Stimulated activated CD4-positive, alpha-beta T cell treated with anti-CD3 and anti-CD28 coated beads, Interleukin-1b, Interleukin-23, amount 100 ng/mL, for 4 hours (primary cell): ENCODE results near the gene FMO1.
A peak's percentile ranks its signal among the peaks of the same experiment; 100 is the strongest.
"Not testable (repeated sequence)": the region's sequence is repeated elsewhere in the genome, so short reads cannot be mapped to it uniquely, and the experiment has no call there.

ENCODE experiments used
- DNase-seq, 2 donors: peaks; one replicate each; pipeline ENCODE4 v3.0.0-alpha.2; 2020; ENCODE audit warnings: low read depth in 2 of 2

Gene FMO1

DNA sequence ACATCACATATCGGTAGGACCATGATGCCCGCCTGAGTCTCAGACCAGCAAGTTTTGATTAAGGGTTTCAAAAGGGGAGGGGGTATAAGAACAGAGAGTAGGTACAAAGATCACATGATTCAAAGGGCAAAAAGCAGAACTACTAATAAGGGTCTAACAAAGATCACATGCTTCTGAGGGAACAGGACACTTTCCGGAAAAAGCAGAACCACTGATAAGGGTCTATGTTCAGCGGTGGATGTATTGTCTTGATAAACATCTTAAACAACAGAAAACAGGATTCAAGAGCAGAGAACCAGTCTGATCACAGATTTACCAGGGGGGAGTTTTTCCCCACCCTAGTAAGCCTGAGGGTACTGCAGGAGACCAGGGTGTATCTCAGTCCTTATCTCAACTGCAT is 12.1 kb upstream of the FMO1 start:
- DNase-seq = not testable (repeated sequence)

DNA sequence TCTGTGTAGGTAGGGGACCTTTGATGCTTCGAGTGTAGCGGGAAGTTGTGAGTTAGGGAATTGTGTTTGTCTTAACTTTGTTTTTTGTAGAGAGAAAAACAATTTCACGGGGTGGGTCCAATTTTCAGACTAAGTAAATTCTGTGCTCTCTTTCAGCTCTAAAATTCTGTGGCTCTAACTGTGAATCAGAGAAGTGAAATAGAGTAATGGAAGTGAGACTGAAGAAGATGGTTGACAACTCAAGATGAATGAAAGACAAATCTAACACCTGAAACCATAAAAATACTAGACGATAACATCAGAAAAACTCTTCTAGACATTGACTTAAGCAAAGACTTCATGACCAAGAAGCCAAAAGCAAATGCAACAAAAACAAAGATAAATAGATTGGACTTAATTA is 4.4 kb upstream of the FMO1 start:
- DNase-seq = no peak

DNA sequence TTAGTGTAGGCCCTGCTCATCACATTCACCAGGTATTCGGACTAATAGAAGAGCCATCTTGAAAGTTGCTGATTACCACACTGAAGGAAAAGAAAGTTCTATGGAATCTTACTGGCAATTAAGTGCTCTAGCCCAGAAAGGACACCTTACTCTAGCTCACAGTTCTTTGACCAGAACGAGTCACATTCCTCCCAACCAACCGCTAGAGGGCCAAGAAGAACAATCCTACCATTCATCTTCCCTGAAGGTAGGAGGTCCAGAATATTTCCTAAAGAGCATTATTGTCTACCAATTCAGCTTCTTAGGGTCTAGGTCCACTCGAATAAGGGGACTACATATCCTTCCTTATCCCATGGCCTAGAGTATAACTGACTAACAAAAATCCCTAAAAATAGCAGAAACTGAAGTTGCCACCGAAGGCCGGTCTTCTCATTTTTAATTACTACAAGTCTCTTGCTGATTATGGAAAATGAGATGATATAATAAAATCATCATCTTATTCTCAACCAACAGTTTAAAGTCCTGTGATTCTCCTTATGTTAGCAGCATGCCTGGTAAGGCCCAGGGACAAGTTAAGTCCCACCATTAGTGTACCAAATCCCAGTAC is 2.7 kb upstream of the FMO1 start:
- DNase-seq = no peak

DNA sequence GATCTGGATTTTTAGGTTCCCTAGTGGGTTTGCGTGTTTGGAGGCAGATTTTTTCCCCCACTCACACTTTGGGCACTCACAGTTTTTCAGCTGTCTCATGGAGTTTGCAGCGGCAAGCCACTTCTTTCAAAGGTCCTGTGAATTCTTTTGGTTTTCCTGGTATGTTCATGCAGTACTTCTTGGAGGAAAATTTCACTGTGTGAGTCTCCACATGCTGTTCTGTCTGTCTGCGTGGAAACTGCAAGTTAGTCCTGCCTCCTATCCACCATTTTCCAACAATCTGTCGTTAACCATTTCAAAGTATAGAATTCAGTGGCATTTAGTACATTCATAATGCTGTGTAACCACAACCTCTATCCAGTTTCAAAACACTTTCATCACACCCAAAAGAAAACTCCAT is 793 bp upstream of the FMO1 start:
- DNase-seq = no peak

DNA sequence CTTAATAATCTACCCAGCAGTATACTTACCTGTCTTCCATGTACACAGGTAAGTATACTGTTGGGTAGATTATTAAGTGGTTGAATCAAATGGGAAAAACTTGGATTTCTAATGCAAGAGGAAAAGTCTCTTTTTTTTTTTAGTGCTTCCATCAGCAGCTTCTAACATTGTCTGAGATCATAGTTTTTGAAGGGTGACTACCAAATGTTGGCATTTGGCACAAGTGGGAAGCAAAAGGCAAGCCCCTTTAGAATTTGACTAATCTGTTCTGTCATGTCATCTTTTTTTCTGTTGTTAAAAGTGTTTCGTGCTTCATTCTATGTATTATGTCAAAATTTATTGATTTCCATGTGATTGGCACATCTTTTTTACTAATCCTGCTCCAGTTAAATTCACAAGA is 547 bp downstream of the FMO1 start:
- DNase-seq = no peak

DNA sequence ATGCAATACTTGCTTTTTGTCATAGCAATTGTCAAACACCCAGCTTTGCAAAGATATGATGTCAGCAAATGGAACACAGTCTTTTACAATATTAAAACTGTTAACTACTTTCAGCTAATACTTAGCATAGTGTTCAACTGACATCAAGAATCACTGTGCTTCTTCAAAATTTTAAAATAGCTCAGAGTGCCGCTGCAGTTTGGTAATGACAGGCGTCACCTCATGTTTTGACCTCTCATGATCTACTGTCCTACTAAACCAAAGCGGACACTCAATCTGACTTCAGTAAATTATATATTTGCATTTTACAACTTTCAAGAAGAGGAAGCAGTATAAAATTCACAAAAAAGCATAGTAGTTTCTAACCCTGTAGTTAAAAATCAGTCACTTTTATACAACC is 2.0 kb downstream of the FMO1 start:
- no peak for DNase-seq

DNA sequence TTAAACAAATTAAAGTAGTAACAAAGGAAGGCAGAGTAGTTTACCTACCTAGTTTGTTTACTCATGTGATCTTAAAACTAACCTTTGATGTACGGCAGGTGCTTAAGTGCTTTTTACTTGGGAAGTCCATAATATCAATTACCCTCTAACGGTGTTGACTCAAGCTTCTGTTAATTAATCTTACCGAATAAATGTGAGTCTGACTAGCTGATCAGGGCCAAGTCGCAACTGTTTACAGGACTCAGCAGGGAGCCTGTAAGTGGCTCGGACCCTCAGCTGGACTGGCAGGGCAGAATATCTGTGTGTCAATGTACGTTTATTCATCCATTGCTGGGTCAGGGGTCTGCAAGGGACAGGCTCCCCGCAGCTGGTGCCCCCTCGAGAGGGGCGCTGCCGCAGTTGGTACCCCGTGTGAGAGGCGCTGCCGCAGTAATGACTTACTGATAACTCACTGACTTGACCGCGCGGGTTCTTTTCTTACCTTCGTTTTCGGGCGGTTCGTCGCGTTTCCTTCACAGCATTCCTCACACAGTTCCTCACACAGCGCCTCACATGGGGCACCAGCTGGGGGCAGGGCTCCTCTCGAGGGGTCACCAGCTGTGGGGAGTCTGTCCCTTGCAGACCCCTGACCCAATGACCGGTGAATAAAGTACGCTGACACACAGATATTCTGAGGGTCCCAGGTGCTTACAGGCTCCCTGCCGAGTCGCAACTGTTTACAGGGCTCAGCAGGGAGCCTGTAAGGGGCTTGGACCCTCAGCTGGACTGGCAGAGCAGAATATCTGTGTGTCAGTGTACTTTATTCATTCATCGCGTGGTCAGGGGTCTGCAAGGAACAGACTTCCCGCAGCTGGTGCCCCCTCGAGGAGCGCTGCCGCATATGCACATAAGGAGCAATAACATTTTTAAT is 3.0 kb downstream of the FMO1 start:
- DNase-seq = peak in 1 of 2 donors; percentile 9

DNA sequence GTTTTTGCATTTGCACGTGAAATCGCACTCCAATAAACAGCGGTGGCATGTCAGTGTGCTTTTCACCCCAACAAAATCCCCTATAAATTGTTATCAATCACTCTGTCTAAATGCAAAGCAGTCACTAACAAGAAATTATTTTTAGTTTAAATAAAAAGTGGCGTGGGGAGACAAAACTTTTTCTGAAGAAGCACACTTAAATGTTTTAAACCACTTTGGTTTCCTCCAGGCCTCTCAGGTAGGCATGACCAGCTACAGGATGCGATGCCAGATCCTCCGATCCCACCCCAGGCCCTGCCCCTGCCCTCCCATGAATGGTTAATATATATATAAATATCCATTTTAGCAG is 3.6 kb downstream of the FMO1 start:
- DNase-seq = no peak

DNA sequence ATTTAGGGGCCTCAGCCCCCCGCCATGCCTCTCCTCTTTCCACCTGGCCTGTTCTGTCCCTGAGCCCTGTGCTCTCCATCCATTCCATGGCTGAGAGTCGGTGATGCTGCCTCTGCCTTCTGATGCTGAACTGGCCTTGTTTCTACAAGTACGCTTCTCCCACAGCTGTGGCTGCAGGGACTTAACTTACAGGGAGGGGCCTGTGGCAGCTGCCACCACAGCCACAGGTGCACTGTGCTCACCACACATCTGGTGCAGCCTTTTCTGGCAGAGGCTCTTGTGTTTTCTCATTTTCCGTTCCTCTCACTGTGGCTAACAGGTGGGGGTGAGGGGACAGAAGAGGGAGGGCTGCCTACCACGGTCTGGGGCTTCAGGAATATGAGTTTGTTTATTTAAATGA is 4.2 kb downstream of the FMO1 start:
- DNase-seq = no peak

DNA sequence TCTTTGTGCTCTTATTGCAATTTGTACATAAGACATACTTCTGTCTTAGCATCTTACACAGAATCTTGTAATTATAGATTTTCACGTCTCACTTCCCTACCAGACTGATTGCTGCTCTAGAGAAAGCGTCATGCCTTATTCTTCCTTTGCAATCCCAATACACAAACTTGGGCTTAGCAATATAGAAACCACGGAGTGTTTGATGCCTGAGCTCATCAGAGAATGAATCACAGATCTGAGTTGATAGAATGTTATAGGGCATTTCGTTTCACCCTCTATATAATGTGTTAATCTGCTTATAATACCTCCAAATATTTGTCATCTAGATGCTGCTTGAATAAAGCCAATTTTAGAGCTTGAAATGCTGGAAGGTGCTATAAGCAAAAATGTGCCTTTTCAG is 6.6 kb downstream of the FMO1 start:
- DNase-seq = no peak

DNA sequence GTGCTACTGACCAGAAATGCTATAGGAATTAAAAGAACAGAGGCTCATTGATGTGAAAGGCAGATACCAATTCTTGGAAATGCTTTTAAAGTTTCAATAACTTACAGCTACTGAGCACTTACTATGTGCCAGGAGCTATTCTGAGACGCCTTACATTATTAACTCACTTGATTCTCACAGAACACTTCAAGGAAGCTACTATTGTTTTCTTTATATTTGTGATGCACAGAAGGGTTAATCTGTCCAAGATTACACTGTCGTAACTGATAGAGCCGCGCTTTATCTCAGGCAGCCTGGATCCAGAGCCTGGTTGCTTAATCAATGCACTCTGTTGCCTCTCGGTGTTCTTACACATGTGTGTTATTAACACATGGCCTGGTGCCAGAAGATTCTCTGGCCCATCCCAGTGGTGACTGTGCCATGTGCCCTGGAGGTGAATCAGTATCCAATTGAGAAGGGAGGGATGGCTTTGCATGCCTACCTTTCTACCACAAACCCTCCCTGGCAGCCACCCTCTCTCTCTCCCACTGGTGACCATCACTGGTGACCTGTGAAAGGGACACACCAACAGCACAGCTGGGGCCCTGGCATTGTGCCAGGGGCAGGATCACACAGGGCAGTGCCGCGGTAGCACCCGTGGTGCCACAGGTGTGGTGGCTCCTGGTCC is 8.8 kb downstream of the FMO1 start:
- DNase-seq = no peak

DNA sequence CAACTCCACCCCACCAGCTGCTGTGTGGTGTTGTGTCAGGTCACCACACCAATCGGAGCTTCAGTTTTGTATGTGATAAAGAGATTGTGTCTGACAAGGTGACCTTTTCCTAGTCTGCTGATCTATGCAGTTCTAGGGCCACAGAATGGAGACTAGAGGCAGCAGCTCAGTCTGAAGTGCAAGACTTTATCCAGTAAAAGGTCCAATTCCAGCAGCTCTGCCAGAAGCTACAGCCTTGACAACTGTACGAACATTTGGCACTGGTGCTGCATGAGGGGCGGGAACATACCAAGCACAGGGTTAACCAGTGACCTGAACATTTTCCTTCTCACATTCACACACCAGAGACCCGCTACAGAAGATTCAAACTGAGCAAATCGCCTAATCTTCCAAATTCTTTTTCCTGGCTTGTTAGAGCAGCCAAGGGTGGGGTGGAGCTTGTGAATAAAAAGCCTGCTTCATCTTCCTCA is 9.3 kb downstream of the FMO1 start:
- DNase-seq = no peak

DNA sequence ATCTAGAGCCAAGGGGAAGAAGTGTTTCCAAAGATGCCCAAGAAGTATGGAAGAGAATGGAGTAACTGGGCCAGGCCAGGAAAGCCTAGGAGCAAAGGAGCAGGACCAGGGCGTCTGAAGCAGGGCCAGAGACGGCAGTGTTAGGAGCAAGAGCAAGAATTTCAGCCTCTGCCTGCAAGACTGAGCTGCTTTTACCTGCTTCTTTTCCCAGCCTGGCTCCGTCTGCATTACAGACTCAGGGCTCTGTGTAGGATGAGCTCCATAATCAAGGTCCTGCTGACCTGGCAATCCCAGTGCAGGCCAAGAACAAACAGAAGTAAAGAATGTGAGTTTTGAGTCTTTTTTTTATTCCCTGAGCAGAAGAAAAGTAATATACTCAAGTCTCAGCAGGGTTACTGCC is 10.1 kb downstream of the FMO1 start:
- DNase-seq = no peak

DNA sequence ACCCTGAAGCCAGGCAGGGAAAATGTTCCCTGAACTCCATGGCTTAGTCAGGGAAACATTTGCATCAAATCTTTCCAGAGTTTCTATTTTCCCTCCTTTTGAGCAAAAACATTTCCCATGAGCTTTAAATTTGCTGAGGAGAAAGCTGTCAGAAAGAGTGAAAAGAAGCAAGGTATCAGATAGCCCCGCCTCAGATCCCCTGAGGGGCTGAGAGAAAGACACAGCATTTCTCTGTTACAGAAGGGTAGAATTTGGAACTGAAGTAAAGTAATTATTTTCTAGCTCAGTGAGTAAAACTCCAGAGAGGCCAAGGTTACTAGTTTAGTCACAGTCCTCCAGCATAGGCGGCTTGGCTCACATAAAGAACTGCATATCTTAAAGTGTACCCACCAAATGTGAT is 10.6 kb downstream of the FMO1 start:
- DNase-seq = no peak

DNA sequence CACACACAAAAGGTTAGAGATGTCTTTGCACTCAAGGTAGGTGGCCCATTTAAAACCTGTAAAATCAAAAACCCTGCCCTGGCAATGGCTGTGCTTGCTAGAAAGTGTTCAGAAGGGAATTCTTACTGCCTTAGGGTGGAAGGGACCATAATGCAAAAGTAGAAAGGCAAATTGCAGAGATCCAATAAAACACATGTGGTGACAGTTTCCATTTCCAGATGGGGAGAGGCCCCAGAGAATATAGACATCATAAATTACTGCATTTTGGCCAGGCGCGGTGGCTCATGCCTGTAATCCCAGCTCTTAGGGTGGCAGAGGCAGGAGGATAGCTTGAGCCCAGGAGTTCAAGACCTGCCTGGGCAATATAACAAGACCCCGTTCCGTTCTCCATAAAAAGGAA is 13.0 kb downstream of the FMO1 start:
- no peak for DNase-seq

DNA sequence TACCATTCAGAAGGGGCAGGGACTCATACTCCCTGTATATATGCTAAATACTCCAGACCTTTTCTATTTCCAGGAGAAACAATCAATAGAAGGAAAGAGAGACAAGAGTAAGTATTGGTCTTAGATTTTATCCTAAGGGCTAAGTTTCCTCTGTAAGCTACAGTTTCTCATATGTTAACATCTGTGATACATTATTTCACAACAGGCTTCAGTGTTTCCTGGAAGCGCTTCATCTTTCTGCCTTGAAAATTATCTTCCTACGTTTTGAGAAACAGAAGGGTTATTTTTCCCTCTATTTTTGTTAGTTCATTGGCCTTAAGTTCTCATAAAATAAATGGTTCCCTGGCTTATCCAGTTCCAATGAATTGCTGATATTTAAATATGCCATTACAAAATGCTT is 15.6 kb downstream of the FMO1 start:
- DNase-seq = no peak

DNA sequence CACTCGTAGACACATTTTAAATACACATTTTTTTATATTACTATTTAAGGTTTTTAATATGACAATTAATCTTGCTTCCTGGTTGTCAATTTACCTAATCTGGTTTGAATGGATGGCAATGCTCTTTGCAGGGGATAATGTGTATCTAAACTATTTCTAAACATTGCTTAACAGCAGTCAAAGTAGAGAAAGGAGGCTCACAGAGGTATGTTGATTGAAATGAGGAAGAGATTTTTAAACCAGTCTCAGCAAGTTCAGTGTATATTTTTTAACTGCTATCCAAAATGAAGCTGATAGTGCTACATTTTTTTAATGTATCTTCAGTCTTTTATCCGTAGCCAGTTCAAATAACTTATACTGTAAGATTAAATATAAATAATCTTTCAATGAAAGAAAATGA is 17.4 kb downstream of the FMO1 start:
- DNase-seq = no peak

DNA sequence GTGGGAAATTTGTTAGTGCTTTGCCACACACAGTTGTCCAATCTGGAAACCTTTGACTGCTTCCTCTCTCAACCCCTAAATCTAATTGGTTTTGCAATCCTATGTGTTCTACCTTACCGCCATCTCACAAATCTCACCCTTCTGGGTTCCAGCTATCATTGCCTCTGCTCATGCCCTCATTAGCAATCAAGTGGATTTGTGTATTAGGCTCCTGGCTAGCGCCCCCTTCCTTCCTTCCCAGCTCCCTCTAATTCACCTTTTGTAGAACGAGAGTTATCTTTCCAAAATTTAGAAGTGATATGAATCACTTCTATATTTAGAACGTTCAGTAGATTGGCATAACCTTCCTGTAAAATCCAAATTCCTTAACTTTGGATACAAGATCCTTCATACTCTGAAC is 18.6 kb downstream of the FMO1 start:
- DNase-seq = no peak

DNA sequence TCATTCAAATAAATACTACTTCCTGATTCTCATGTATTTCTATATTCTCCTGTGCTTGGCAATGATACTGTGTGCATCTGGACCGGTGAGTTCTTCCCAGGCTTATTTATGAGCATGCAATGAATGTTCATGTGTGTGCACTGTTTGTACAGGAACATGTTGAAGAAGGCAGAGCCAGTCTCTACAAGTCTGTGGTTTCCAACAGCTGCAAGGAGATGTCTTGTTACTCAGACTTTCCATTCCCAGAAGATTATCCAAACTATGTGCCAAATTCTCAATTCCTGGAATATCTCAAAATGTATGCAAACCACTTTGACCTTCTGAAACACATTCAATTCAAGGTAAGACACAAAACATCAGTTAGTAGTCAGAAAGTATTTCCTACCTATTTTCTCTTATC is 19.1 kb downstream of the FMO1 start:
- DNase-seq = no peak

DNA sequence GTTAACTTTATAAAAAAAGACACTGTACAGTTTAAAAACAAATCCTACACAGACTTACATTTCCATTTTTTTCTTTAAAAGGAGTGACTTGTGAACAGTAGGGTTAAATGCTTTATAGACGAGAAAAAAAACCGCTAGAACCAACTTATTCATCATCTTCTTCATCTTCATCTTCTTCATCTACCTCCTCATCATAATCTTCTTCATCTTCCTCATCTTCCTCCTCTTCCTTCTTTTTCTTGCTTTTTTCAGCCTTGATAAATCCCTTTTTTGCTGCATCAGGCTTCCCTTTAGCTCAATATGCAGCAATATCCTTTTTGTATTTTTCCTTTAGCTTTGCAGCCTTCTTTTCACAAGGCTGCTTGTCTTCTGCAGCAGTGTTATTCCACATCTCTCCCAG is 22.5 kb downstream of the FMO1 start:
- no peak for DNase-seq

DNA sequence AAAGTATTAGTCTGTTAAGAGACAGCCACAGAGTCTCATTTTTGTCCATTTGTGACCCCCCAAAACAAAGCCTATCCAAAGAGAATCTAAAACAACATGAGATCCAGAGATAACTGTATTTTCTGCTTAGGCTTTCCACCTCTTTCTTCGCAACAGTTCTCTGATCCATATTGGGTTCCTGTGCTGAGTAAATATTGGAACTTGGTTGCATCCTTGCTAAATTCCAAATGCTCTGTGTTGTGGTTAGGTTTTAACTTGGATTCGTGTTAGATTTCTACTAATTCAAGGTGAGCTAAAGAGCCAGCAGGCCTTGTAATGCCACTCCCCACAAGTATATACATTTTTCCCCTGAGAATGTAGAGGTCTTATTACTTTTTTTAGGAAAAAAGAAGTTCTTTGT is 29.2 kb downstream of the FMO1 start:
- no peak for DNase-seq

DNA sequence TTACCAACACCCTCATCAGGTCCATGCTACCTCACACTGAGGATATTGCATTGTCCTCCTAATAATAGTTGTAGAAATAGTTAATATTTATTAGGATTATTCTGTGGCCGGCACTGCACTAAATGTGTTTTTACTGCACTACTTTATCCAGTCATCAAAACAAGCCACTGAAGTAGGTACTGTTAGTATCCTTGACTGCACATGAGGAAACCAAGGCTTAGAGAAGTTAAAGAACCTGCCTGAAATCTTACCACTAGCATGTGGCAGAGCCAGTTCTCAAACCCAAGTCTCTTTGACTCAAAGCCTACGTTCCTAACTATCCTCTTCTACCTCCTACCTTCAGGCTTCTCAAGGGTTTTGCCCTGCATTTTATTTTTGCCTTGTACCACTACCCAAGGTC is 30.9 kb downstream of the FMO1 start:
- DNase-seq = no peak

DNA sequence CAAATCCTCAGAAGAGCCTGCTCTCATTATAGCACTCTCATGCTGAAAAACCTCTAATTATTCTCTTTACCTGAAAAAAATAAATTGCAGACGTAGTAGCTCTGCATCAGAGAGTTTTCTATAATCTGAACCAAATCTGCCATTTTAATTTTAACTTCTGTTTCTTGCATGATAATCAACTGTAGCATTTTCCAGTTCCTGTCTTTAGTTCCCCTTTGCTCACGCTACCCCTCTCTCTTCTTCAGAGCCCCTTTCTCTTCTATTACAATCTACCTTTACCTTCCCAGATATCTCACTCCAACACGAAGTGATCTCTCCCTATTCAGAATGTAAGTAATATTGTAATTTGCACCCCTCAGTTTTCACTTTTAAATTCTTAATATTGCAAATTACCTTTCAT is 31.4 kb downstream of the FMO1 start:
- DNase-seq = no peak
